OCI-LY1 (cell line): Measurements from ENCODE around the gene PXYLP1.

Experiments used
- CTCF ChIP-seq: fragments of 200-600 bp; sonication (generic), shearing (Covaris generic); IDR thresholded peaks from 2 replicates; pipeline ENCODE4 v1.5.1; 2017; ENCODE audit warnings: mild to moderate bottlenecking, antibody characterized with exemption, low read length, moderate library complexity, mixed read lengths
- EZH2 ChIP-seq: fragments of 200-600 bp; sonication (generic), shearing (Covaris generic); IDR thresholded peaks from 2 replicates; pipeline ENCODE4 v1.8.0; 2017; ENCODE audit warnings: borderline replicate concordance, mixed run types, mild to moderate bottlenecking, antibody characterized with exemption, low read length, moderate library complexity, mixed read lengths

- TF ChIP-seq CTCF, result no peak
- no peak for TF ChIP-seq EZH2
Observed at GRCh38 chr3:141246224-141246957, 14.8 kb downstream of the PXYLP1 start.
